GM19043 (cell line): ENCODE results near the gene ERBB3.

Source experiments
- ATAC-seq: cut with Tn5 transposase; IDR thresholded peaks from one replicate; pipeline ENCODE4 v1.9.1; 2021; ENCODE audit warnings: low read depth; ENCODE audit not compliant: unreplicated experiment

ERBB3 gene

GRCh38 chr12:56078931-56079722 lies 838 bp upstream of the ERBB3 start:
- peak; percentile 75 for ATAC-seq

GRCh38 chr12:56080556-56081138 lies 682 bp downstream of the ERBB3 start:
- ATAC-seq = no peak

GRCh38 chr12:56081393-56082347 lies 1.7 kb downstream of the ERBB3 start:
- ATAC-seq = no peak

GRCh38 chr12:56082382-56082781 lies 2.4 kb downstream of the ERBB3 start:
- ATAC-seq = no peak

GRCh38 chr12:56082967-56083366 lies 3.0 kb downstream of the ERBB3 start:
- no peak for ATAC-seq

GRCh38 chr12:56084958-56085543 lies 5.1 kb downstream of the ERBB3 start:
- ATAC-seq = no peak

GRCh38 chr12:56086096-56086495 lies 6.1 kb downstream of the ERBB3 start:
- no peak for ATAC-seq

- no peak for ATAC-seq
Measured at GRCh38 chr12:56086608-56087007, 6.6 kb downstream of the ERBB3 start.

- no peak for ATAC-seq
Measured at GRCh38 chr12:56087220-56087619, 7.3 kb downstream of the ERBB3 start.

- no peak for ATAC-seq
Measured at GRCh38 chr12:56097738-56098137, 17.8 kb downstream of the ERBB3 start.

GRCh38 chr12:56098592-56098991 lies 18.6 kb downstream of the ERBB3 start:
- no peak for ATAC-seq

GRCh38 chr12:56099787-56100186 lies 19.8 kb downstream of the ERBB3 start:
- no peak for ATAC-seq

- no peak for ATAC-seq
Measured at GRCh38 chr12:56101045-56101444, 21.1 kb downstream of the ERBB3 start.

GRCh38 chr12:56102683-56103065 lies 22.7 kb downstream of the ERBB3 start:
- ATAC-seq = no peak

GRCh38 chr12:56103066-56103711 lies 23.2 kb downstream of the ERBB3 start:
- ATAC-seq = no peak

- no peak for ATAC-seq
Measured at GRCh38 chr12:56103823-56104108, 23.8 kb downstream of the ERBB3 start.

GRCh38 chr12:56104109-56104814 lies 24.3 kb downstream of the ERBB3 start, which contains the start of gene PA2G4:
Gene PA2G4, plus strand, starts transcription at chr12:56104559. Its CDS starts 179 bp downstream, at chr12:56104738.
- ATAC-seq = peak; percentile 92

- no peak for ATAC-seq
Measured at GRCh38 chr12:56104815-56105608, 25.0 kb downstream of the ERBB3 start.

GRCh38 chr12:56105609-56105902 lies 25.6 kb downstream of the ERBB3 start:
- no peak for ATAC-seq
